Activated naive CD4-positive, alpha-beta T cell treated with anti-CD3 and anti-CD28 coated beads, Interleukin-2, amount 10 ng/mL, durations not matched to agents 7 days and 5 days (primary cell): ENCODE data around the gene NTF4.
A peak's percentile ranks its signal among the peaks of the same experiment; 100 is the strongest.
"Not testable (repeated sequence)": the region's sequence is repeated elsewhere in the genome, so short reads cannot be mapped to it uniquely, and the experiment has no call there.

Experiments used
- CTCF ChIA-PET: fragments of 350-600 bp; sonication (Branson Sonifier 250); formaldehyde crosslinking; loops from one replicate; lab custom pipeline; 2021; ENCODE audit warnings: antibody characterized with exemption; lab: Charles Lee
- DNase-seq: peaks from one replicate; pipeline ENCODE4 v3.0.0-alpha.2; 2020
- H3K27ac Mint-ChIP-seq: one replicate; pipeline ENCODE4 v1.8.0; 2021; ENCODE audit warnings: mild to moderate bottlenecking, moderate library complexity, mixed read lengths
- H3K27me3 Mint-ChIP-seq: one replicate; pipeline ENCODE4 v1.8.0; 2021; ENCODE audit warnings: mild to moderate bottlenecking, mixed read lengths
- H3K36me3 Mint-ChIP-seq: one replicate; pipeline ENCODE4 v1.8.0; 2021; ENCODE audit warnings: mixed read lengths
- H3K4me1 Mint-ChIP-seq: one replicate; pipeline ENCODE4 v1.8.0; 2021; ENCODE audit warnings: mixed read lengths
- H3K4me3 Mint-ChIP-seq: one replicate; pipeline ENCODE4 v1.8.0; 2021; ENCODE audit warnings: mild to moderate bottlenecking, moderate library complexity, mixed read lengths
- H3K9me3 Mint-ChIP-seq: one replicate; pipeline ENCODE4 v1.8.0; 2021; ENCODE audit warnings: mixed read lengths

The NTF4 gene

DNA sequence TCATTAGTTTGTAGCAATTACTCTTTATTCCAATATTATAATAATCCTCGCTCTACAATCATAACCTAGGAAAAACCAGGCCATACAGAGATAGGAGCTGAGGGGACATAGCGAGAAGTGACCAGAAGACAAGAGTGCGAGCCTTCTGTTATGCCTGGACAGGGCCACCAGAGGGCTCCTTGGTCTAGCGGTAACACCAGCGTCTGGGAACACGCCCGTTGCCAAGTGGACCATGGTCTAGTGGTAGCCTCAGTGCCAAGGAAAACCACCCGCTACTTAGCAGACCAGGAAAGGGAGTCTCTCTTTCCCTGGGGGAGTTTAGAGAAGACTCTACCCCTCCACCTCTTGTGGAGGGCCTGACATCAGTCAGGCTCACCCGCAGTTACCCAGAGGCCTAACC, 10.3 kb upstream of the NTF4 start:
- Mint-ChIP-seq H3K27me3 (peaks cover 70% of the 10 kb centered on the region), H3K4me1 (peaks cover 15% of the 10 kb centered on the region)
- CTCF ChIA-PET = interaction anchor here (0.6 to 2.3 kb wide), 6 partner anchors 8 to 298 kb away, joined by 3 to 7 read pairs (median 4); no protein-coding TSS in a partner anchor
- not testable (repeated sequence) for H3K27ac Mint-ChIP-seq, H3K36me3 Mint-ChIP-seq, H3K9me3 Mint-ChIP-seq, H3K4me3 Mint-ChIP-seq
- peak; percentile 40 for DNase-seq

DNA sequence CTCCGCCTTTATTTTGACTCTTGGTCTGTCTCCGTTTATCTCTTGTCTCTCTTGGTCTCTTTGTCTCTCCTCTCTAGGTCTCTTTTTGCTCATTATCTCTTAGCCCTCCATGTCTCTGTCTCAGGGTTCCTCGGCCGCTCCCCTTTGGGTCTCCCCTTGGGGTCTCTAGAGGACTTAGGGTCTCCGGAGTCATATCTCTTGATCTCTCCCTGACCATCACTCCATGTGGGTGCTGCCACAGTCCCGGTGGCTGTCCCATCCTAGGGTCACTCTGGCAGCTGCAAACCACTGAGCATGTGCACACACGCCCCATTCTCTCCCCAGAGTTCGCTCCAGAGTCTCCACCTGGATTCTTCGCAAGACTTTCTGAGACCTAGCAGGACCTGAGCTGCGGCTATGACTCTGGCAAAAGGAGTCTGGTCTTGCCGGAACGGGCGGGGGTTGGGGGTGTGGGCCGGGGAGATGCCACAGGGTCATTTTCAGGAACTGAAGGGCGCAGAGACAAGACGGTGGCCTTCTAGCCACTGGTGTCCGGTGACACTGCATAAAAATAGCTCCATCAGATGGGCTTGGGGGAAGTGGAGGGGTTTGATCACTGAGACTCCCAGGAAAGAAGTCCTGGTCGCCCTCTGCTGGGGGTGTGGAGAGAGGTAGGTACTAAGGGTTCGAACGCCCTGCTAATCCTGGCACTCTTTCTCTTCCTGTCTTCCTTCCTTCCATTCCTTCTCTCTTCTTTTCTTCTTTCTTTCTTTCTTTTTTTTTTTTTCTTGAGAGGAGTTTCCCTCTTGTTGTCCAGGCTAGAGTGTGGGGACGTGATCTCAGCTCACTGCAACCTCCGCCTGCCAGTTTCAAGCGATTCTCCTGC, 9.1 kb upstream of the NTF4 start:
- peak overlapping the region; percentile 21 for H3K4me3 Mint-ChIP-seq
- H3K4me1 Mint-ChIP-seq = peaks cover 15% of the 10 kb centered on the region
- CTCF ChIA-PET = interaction anchor here (0.6 to 2.3 kb wide), 8 partner anchors 9 to 76 kb away, joined by 3 to 7 read pairs (median 3); no protein-coding TSS in a partner anchor
- peaks cover 5% of the 10 kb centered on the region for H3K36me3 Mint-ChIP-seq
- H3K27me3 Mint-ChIP-seq = peaks cover 79% of the 10 kb centered on the region
- peak overlapping the region; percentile 62 for H3K27ac Mint-ChIP-seq
- DNase-seq = peak; percentile 39
- no peaks in the 10 kb centered on the region for H3K9me3 Mint-ChIP-seq

DNA sequence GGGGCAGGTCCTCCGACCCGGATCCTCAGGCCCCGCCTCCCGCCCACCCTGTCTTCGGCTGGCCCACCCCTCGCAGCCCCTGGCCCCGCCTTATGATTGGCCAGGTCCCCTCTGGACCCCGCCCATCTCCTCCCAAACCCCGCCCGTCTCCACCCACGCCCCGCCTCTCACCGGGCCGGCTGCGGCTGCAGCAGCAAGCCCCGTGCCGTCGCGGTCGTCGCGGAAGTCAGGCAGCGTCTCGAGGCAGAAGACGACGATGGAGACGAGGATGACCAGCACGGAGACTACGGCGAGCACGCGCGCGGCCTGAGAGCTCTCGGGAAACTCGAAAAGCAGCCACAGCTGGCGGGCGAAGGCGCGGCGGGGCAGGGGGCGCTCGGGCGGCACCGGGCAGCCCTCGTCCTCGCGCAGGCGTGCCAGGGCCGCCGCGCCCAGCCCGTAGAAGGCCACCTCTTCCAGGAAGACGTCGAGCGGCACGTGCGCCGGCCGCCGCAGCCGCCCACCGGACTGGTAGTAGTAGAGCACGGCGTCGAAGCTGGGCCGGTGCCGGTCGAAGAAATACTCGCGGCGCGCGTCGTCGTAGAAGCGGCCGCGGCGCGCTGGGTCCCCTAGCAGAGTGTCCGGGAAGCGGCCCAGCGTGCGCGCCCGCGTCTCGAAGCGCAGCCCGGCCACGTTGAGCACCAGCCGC, 7.4 kb upstream of the NTF4 start:
- DNase-seq = peak; percentile 49
- Mint-ChIP-seq H3K4me3 (no peak overlapping the region), H3K36me3 (peaks cover 5% of the 10 kb centered on the region), H3K9me3 (no peaks in the 10 kb centered on the region), H3K27ac (no peak overlapping the region), H3K27me3 (peaks cover 92% of the 10 kb centered on the region), H3K4me1 (peaks cover 15% of the 10 kb centered on the region)
- CTCF ChIA-PET = no interaction called here

DNA sequence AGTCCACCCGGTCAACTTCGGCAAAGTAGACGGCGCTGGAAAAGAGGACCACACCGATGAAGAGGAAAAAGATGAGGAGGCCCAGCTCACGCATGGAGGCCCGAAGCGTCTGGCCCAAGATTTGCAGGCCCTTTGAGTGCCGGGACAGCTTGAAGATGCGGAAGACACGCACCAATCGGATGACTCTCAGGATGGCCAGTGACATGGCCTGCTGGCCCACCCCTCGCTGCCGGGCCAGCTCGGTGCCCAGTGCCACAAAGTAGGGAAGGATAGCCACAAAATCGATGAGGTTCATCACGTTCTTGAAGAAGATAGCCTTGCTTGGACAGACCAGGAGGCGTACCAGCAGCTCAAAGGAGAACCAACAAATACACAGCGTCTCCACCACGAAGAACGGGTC, 5.8 kb upstream of the NTF4 start:
- Mint-ChIP-seq H3K27me3 (peaks cover 95% of the 10 kb centered on the region), H3K9me3 (no peaks in the 10 kb centered on the region), H3K4me3 (no peak overlapping the region), H3K36me3 (peaks cover 5% of the 10 kb centered on the region), H3K4me1 (peaks cover 15% of the 10 kb centered on the region), H3K27ac (no peak overlapping the region)
- CTCF ChIA-PET = interaction anchor here (0.9 to 1.3 kb wide), 2 partner anchors 28 to 156 kb away, joined by 3 read pairs; no protein-coding TSS in a partner anchor
- no peak for DNase-seq

DNA sequence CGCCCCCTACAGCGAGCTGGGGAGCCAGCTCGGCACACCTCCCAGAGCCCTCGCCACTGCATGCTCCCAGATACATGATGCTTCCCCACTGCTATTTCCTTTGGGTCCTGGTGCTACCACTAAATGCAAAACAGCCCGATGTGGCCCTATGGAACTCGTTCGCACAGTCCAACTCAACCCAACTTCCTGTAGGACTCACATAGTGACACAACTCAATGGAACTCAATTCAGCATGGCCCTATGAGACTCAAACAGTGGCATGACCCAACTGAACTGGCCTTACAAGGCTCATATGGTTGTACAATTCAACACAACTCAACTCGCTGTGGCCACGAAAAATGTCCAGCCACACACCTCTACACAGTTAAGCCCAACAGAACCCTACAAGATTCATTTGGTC, 4.4 kb upstream of the NTF4 start:
- Mint-ChIP-seq H3K27me3 (peaks cover 96% of the 10 kb centered on the region), H3K9me3 (no peaks in the 10 kb centered on the region), H3K36me3 (peaks cover 5% of the 10 kb centered on the region), H3K27ac (no peak overlapping the region), H3K4me3 (no peak overlapping the region), H3K4me1 (peaks cover 15% of the 10 kb centered on the region)
- DNase-seq = no peak
- CTCF ChIA-PET = interaction anchor here (1.8 kb wide), 1 partner anchor 130 kb away, joined by 7 read pairs; no protein-coding TSS in a partner anchor

DNA sequence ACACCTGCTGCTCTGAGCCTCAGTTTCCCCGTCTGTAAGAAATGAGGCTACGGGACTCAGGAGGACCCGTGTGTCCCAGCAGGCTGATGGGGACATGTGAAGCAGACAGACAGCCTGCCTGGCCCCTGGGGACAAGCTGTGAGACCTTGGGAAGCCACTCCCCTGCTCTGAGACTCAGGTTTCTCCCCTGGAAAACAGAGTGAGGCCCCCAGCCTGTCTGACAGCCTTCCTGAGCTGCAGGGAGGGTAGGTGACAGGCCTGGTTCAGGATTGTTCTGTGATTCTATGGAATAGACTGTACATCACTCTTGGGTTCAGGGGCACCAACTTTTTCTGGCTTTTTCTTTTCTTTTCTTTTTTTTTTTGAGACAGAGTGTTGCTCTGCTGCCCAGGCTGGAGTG, 2.9 kb upstream of the NTF4 start:
- Mint-ChIP-seq H3K27ac (no peak overlapping the region), H3K27me3 (peaks cover 96% of the 10 kb centered on the region), H3K36me3 (no peaks in the 10 kb centered on the region), H3K9me3 (no peaks in the 10 kb centered on the region), H3K4me3 (no peak overlapping the region), H3K4me1 (peaks cover 6% of the 10 kb centered on the region)
- CTCF ChIA-PET = no interaction called here
- DNase-seq = no peak

DNA sequence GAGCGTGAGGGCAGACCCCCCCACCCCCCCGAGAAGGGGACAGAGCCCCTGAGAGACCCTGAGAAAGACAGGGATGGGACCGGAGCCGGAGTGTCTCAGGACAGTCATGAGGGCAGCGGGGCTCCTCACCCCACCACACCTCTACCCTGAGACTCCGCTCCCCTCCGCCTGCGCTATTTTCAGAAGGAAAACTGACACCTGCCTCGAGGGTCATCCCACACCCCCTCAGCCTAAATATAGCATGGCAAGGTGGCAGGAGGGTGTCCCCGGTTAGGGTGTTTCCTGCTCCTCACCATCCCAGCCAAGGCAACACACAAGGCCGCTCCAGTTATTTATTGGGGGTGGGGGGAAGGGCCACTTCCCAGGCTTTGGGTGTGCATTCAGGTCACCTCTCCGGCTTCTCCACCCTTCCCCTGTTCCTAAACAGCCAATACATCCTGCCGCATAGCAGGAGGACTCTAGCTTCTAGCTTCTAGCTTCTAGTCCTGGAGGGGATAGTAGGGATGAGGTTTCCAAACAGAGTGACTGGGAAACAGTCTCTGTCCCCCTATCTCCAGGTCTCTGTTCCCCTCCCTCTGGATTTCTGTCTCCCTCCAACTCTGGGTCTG, 1.4 kb upstream of the NTF4 start:
- Mint-ChIP-seq H3K27me3 (peaks cover 98% of the 10 kb centered on the region), H3K9me3 (no peaks in the 10 kb centered on the region), H3K4me1 (no peaks in the 10 kb centered on the region), H3K27ac (no peak overlapping the region), H3K4me3 (no peak overlapping the region), H3K36me3 (no peaks in the 10 kb centered on the region)
- CTCF ChIA-PET = interaction anchor here (1.2 kb wide), 1 partner anchor 32 kb away, joined by 3 read pairs; no protein-coding TSS in a partner anchor
- no peak for DNase-seq

DNA sequence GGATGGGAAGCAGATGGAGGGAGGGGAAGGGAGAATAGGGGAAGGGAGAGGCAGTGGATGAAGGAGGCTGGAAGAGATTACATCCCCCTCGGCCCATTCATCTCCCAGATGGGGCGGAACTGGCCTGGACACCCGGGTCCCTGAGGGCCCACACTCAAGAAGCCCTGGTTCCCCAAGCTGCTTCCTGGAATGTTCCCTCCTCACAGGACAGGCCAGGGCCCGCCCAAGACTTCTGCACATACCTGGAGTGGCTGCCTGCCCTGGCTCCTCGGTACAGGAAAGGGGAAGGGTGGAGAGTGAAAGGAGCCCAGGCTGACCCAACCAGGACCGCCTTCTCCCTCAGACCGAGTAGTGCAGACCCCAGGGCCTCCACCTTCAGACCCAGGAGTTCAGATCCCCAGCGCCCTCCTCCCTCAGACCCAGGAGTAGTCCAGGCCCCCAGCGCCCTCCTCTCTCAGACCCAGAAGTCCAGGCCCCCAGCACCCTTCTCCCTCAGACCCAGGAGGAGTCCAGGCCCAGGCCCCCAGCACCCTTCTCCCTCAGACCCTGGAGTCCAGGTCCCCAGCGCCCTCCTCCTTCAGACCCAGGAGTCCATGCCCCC, 489 bp downstream of the NTF4 start:
- no peak for DNase-seq
- Mint-ChIP-seq H3K27ac (no peak overlapping the region), H3K4me3 (no peak overlapping the region), H3K36me3 (no peaks in the 10 kb centered on the region), H3K4me1 (no peaks in the 10 kb centered on the region), H3K27me3 (peaks cover 100% of the 10 kb centered on the region), H3K9me3 (no peaks in the 10 kb centered on the region)
- CTCF ChIA-PET = interaction anchor here (0.6 kb wide), 1 partner anchor 25 kb away, joined by 3 read pairs; no protein-coding TSS in a partner anchor

DNA sequence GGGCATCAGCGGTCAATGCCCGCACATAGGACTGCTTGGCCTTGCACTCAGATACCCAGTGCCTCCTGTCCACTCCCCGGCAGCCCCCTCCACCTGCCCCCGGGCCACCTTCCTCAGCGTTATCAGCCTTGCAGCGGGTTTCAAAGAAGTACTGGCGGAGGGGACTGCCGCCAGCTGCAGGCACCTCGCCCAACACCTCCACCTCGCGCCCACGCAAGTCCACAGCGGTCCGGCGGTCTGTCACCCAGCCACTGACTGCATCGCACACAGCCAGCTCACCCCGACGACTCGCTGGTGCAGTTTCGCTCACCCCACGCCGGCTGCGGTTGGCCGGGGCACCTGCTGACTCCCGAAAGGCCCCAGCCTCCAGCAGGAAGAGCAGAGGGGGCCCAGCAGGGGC, 3.2 kb downstream of the NTF4 start:
- DNase-seq = no peak
- Mint-ChIP-seq H3K4me1 (peaks cover 19% of the 10 kb centered on the region), H3K9me3 (no peaks in the 10 kb centered on the region), H3K4me3 (no peak overlapping the region), H3K36me3 (peaks cover 3% of the 10 kb centered on the region), H3K27me3 (peaks cover 100% of the 10 kb centered on the region), H3K27ac (no peak overlapping the region)
- CTCF ChIA-PET = interaction anchor here (1.8 kb wide), 1 partner anchor 85 kb away, joined by 4 read pairs; no protein-coding TSS in a partner anchor

DNA sequence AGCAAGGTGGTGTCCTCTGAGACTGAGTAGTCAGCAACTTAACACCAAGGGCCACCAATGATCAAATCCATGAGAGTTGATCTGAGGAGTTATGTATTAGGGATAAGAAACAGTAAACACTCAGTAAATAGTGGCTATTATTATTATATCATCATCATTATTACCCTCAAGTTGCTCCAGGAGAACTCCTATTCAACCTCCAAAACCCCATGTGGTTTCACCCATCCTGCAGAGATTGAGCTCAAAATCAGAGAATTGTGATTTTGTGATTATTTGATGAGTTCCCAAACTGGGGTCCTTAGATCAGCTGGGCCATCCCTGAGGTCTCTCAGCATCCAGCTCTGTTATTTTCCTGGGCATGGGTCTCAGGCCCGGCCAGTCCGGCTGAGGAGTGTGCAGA, 3.6 kb downstream of the NTF4 start:
- H3K27me3 Mint-ChIP-seq = peaks cover 100% of the 10 kb centered on the region
- peaks cover 22% of the 10 kb centered on the region for H3K4me1 Mint-ChIP-seq
- CTCF ChIA-PET = interaction anchor here (1.8 kb wide), 1 partner anchor 85 kb away, joined by 4 read pairs; no protein-coding TSS in a partner anchor
- H3K36me3 Mint-ChIP-seq = peaks cover 3% of the 10 kb centered on the region
- H3K4me3 Mint-ChIP-seq = no peak overlapping the region
- H3K9me3 Mint-ChIP-seq = no peaks in the 10 kb centered on the region
- no peak overlapping the region for H3K27ac Mint-ChIP-seq
- no peak for DNase-seq

DNA sequence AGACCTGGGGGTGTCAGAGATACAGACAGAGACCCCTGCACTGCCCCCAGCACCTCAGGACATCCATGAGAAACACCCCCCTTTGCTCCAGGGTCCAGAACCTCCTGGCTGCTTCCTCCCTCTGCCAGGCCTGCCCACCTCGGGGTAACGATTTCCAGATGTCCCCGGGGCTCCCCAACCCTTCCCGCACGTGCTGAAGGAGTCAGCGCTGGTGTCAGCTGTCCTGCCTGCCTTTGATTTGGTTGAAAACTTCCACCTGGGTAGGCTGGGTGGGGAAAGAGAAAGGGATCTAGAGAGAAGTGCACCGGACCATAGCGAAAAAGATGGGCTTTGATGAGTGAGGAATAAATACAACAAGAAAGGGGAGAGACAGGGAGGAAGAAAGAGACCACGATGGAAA, 5.6 kb downstream of the NTF4 start:
- peaks cover 97% of the 10 kb centered on the region for H3K27me3 Mint-ChIP-seq
- no peak overlapping the region for H3K27ac Mint-ChIP-seq

DNA sequence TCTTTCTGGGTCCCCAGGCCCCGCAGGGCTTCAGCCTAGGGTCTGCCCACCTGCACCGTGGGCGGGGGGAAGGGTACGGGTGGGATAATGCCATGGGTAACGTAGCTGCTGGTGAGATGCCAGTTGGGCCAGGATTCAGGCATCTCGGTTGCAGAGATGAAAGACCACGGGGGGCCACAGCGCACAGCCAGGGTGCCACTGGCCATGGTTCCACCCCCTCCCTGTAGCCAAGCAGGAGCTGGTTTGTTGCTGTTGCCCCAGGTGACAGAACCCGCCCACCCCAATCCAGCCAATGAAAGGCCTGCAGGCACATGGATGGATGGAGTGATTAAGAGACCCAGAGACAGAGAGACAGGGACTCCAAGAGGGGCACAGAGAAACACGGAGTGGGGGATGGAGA, 6.1 kb downstream of the NTF4 start:
- Mint-ChIP-seq H3K4me1 (peaks cover 26% of the 10 kb centered on the region), H3K36me3 (peaks cover 3% of the 10 kb centered on the region), H3K27me3 (peaks cover 97% of the 10 kb centered on the region), H3K27ac (no peak overlapping the region), H3K9me3 (no peaks in the 10 kb centered on the region), H3K4me3 (no peak overlapping the region)
- CTCF ChIA-PET = no interaction called here
- no peak for DNase-seq

More for the DNA sequence above, 5.6 kb downstream of the NTF4 start:
- peaks cover 3% of the 10 kb centered on the region for H3K36me3 Mint-ChIP-seq
- H3K4me1 Mint-ChIP-seq = peaks cover 26% of the 10 kb centered on the region
- CTCF ChIA-PET = no interaction called here
- H3K9me3 Mint-ChIP-seq = no peaks in the 10 kb centered on the region
- DNase-seq = no peak
- no peak overlapping the region for H3K4me3 Mint-ChIP-seq

DNA sequence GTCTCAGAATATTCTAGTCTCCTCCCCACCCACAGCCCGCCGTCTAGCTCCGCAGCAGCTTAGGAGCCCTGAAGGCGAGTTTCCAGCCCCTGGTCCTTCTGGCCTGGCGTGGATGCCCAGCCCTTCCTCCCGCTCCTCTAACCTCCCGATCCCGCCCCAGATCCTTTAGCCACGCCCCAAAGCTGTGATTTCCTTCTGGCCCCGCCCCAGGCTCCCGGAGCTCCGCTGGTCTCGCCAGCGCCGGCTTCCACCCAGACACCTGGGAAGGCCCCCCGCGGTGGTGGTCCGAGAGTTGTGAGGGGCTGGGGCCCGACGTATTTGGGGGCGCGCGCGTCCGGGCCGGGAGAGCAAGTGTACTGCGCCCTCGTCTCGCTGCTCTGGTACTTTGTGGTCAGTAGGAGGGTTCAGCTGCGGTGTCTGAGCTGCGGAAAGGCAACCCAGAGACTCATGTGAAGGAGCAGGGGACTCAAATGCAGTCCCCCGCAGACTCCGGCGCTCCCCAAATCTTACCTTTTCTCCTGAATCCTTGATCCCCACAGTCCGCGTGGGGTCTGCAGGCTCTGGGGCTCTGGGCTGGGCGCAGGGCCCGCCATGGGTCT, 6.9 kb downstream of the NTF4 start, which contains the start of gene CGB7:
Gene CGB7, minus strand, starts transcription at position 114 of the 599 bp plus-strand sequence. CDS start 2,374 bp downstream, outside the sequence.
- CTCF ChIA-PET = no interaction called here
- peak; percentile 65 for DNase-seq
- peak within 1 kb of the TSS; percentile 70 for H3K4me3 Mint-ChIP-seq
- H3K27ac Mint-ChIP-seq = no peak within 1 kb of the TSS
- H3K36me3 Mint-ChIP-seq = peaks cover 3% of the 10 kb centered on the region
- H3K9me3 Mint-ChIP-seq = no peaks in the 10 kb centered on the region
- H3K4me1 Mint-ChIP-seq = peaks cover 26% of the 10 kb centered on the region
- peaks cover 94% of the 10 kb centered on the region for H3K27me3 Mint-ChIP-seq
